GM23338 (cell line): Measurements from ENCODE around the gene ACO2. TPM values are rescaled to one million over a fixed set of nuclear protein-coding genes. Genes with fewer than 3 reads are reported as not detected.

Experiments used
- ATAC-seq: fragments of 200-7000 bp; cut with Tn5 transposase; 3 replicates; pipeline ENCODE4 v1.9.1; 2020
- DNase-seq: peaks from one replicate; pipeline ENCODE4 v3.0.0-alpha.2; 2015; ENCODE audit warnings: low spot score
- H2AFZ ChIP-seq: fragments of 200-600 bp; sonication (generic); 2 replicates; pipeline ENCODE4 v1.8.0; 2016; ENCODE audit warnings: antibody characterized with exemption, mild to moderate bottlenecking, moderate library complexity
- H3F3A ChIP-seq: fragments of 200-600 bp; sonication (generic); replicated peaks from 2 replicates; pipeline ENCODE4 v1.8.0; 2017; ENCODE audit warnings: antibody characterized with exemption, mixed run types, low read depth
- H3K27ac ChIP-seq: fragments of 200-600 bp; sonication (generic); 2 replicates; pipeline ENCODE4 v1.6.1; 2016; ENCODE audit warnings: low read depth
- H3K27me3 ChIP-seq: fragments of 200-600 bp; sonication (generic); 2 replicates; pipeline ENCODE4 v1.8.0; 2016; ENCODE audit warnings: mild to moderate bottlenecking, mixed run types, moderate library complexity; ENCODE audit not compliant: insufficient read depth
- H3K36me3 ChIP-seq: fragments of 200-600 bp; sonication (generic); 2 replicates; pipeline ENCODE4 v1.8.0; 2016; ENCODE audit warnings: mild to moderate bottlenecking; ENCODE audit not compliant: insufficient read depth
- H3K4me1 ChIP-seq: fragments of 200-600 bp; sonication (generic); 2 replicates; pipeline ENCODE4 v1.8.0; 2016; ENCODE audit warnings: mild to moderate bottlenecking, moderate library complexity; ENCODE audit not compliant: insufficient read depth
- H3K4me2 ChIP-seq: fragments of 200-600 bp; sonication (generic); 2 replicates; pipeline ENCODE4 v1.7.1; 2017; ENCODE audit warnings: mixed run types
- H3K4me3 ChIP-seq: fragments of 200-600 bp; sonication (generic); 2 replicates; pipeline ENCODE4 v1.6.1; 2016; ENCODE audit warnings: mixed run types
- H3K79me2 ChIP-seq: fragments of 200-600 bp; sonication (generic); replicated peaks from 2 replicates; pipeline ENCODE4 v1.8.0; 2017; ENCODE audit warnings: mild to moderate bottlenecking; ENCODE audit not compliant: insufficient read depth
- H3K9me2 ChIP-seq: fragments of 200-600 bp; sonication (generic); 2 replicates; pipeline ENCODE4 v1.8.0; 2017; ENCODE audit not compliant: insufficient read depth
- H4K20me1 ChIP-seq: fragments of 200-600 bp; sonication (generic); replicated peaks from 2 replicates; pipeline ENCODE4 v1.8.0; 2017; ENCODE audit warnings: mild to moderate bottlenecking; ENCODE audit not compliant: insufficient read depth
- H3K27ac Mint-ChIP-seq: 2 replicates; pipeline ENCODE4 v1.8.0; 2020; ENCODE audit warnings: inconsistent platforms, mild to moderate bottlenecking, moderate library complexity, mixed read lengths
- H3K27me3 Mint-ChIP-seq: 3 replicates; pipeline ENCODE4 v1.8.0; 2022; ENCODE audit warnings: low read depth, mild to moderate bottlenecking, moderate library complexity, mixed read lengths, inconsistent platforms; ENCODE audit not compliant: insufficient read depth, poor library complexity
- H3K36me3 Mint-ChIP-seq: 3 replicates; pipeline ENCODE4 v1.8.0; 2021; ENCODE audit warnings: low read depth, mild to moderate bottlenecking, inconsistent platforms, moderate library complexity, mixed read lengths
- H3K4me1 Mint-ChIP-seq: 3 replicates; pipeline ENCODE4 v1.8.0; 2020; ENCODE audit warnings: mild to moderate bottlenecking, inconsistent platforms, mixed read lengths
- H3K4me3 Mint-ChIP-seq: 3 replicates; pipeline ENCODE4 v1.8.0; 2021; ENCODE audit warnings: moderate library complexity, mild to moderate bottlenecking, inconsistent platforms, mixed read lengths
- H3K9me3 Mint-ChIP-seq: 3 replicates; pipeline ENCODE4 v1.8.0; 2020; ENCODE audit warnings: moderate library complexity, mild to moderate bottlenecking, inconsistent platforms, mixed read lengths
- CREB1 ChIP-seq: fragments of 250-450 bp; sonication (Bioruptor Pico); IDR thresholded peaks from 2 replicates; pipeline ENCODE4 v1.5.0; 2020; ENCODE audit warnings: low read depth, mild to moderate bottlenecking, moderate library complexity
- EZH2 ChIP-seq: fragments of 200-600 bp; sonication (generic); IDR thresholded peaks from one replicate; pipeline ENCODE4 v1.8.0; 2017; ENCODE audit warnings: antibody characterized with exemption, mild to moderate bottlenecking, low read depth; ENCODE audit not compliant: unreplicated experiment
- EZH2phosphoT487 ChIP-seq: fragments of 200-600 bp; sonication (generic); IDR thresholded peaks from one replicate; pipeline ENCODE4 v1.8.1; 2018; ENCODE audit warnings: antibody characterized with exemption; ENCODE audit not compliant: unreplicated experiment
- JUNB ChIP-seq: IDR thresholded peaks from one replicate; pipeline ENCODE4 v1.6.1; 2016; ENCODE audit warnings: antibody characterized with exemption; ENCODE audit not compliant: unreplicated experiment
- NANOG ChIP-seq: IDR thresholded peaks from 2 replicates; pipeline ENCODE4 v1.6.1; 2016; ENCODE audit warnings: antibody characterized with exemption, borderline replicate concordance
- POLR2AphosphoS5 ChIP-seq: IDR thresholded peaks from 2 replicates; pipeline ENCODE4 v1.6.1; 2016; ENCODE audit warnings: antibody characterized with exemption, low read depth
- STAT1 ChIP-seq: IDR thresholded peaks from one replicate; pipeline ENCODE4 v1.6.1; 2016; ENCODE audit warnings: antibody characterized with exemption; ENCODE audit not compliant: unreplicated experiment
- long read RNA-seq: library from polyadenylated mRNA; unstranded; transcript quantifications from one replicate; pipeline ENCODE4 v2.0.0, GENCODE V29; 2020; ENCODE audit not compliant: unreplicated experiment
- polyA plus RNA-seq: library from polyadenylated mRNA; unstranded; fragments of >200 nt; fragmentation: Nextera tagmentation; extraction: Ambion mirVana; gene quantifications from 2 replicates; pipeline ENCODE4 v1.2.1, GENCODE V29; 2016
- total RNA-seq: library from RNA; depleted of rRNA; stranded (reverse); fragments of >200 nt; shearing (Covaris generic); gene quantifications from 2 replicates; pipeline ENCODE4 v1.2.3, GENCODE V29; 2014; rRNA removed
- TF ChIP-seq, protein P1 (sequence below): IDR thresholded peaks from one replicate; pipeline ENCODE4 v1.6.1; 2018; ENCODE audit warnings: antibody characterized with exemption; ENCODE audit not compliant: unreplicated experiment
- TF ChIP-seq, protein P2 (sequence below), 2 experiments: fragments of 200-600 bp in 1 of 2; sonication (generic) in 1 of 2; conservative IDR thresholded peaks; 2 replicates each; pipeline versions ENCODE4 v1.5.1 to v1.6.1; 2016 to 2017; ENCODE audit warnings: antibody characterized with exemption in 2 of 2, low read depth in 2 of 2, mild to moderate bottlenecking in 2 of 2, moderate library complexity in 1 of 2
- TF ChIP-seq, protein P3 (sequence below): IDR thresholded peaks from 2 replicates; pipeline ENCODE4 v1.6.1; 2016; ENCODE audit warnings: antibody characterized with exemption
- TF ChIP-seq, protein P4 (sequence below): fragments of 250-450 bp; sonication (Bioruptor Pico); IDR thresholded peaks from 2 replicates; pipeline ENCODE4 v1.5.0; 2020; ENCODE audit warnings: mild to moderate bottlenecking, moderate library complexity

ACO2 gene
- total RNA-seq (77.8 and 79.7 TPM in 2 replicates), polyA plus RNA-seq (33.4 and 36.2 TPM in 2 replicates)
- long read RNA-seq, transcript ACO2-201 (18 exons, 2,741 nt), result major isoform, 29 of 53 reads
- long read RNA-seq, partial matches to known transcripts, result 14 of 53 reads
- long read RNA-seq, other reads (novel, unspliced or antisense), result 9 of 53 reads

DNA sequence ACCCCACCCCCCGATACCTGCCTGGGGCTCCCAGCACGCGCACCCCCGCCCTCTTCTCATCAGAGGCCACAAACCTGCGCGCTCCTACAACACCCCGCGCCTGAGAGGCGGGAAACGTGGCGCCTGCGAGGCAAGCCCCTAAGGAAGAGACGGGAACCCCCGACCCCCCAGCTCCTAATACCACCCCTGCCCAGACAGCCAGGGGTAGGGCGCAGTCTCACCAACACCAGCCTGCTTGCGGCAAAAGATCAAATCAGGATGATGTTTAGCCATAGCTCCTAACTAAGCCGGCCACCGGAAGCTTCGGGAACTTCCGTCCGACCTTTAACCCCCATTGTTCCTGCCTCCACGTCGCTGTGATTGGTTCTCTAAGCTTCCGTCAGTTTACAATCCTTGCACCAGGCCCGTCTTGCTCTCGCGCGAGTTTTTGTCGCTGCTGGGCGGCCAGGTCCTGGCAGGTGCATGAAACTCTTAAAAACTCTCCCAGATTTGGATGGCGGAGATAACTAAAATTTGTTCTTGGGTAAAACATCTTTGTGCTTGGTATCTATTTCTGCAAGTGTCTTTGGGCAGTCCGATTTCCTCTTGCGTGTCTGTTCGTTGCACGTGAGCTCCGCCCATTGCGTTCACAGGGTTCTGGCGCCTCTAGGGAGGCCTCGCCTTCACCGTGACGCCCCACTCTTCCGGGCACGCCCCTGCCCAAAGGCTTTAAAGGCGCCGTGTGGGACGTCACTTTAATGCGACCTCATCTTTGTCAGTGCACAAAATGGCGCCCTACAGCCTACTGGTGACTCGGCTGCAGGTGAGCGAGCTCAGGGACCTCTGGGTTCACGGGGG is at the start of gene ACO2, which contains the start of gene PHF5A:
ACO2 (plus strand) TSS at position 737 of the 837 bp plus-strand sequence; CDS start at position 767, 30 bp downstream.
PHF5A (minus strand) TSS at position 312 of the 837 bp plus-strand sequence; CDS start at position 273, 39 bp downstream.
- no peaks in the 10 kb centered on the region for H3K9me3 Mint-ChIP-seq
- H3K36me3 ChIP-seq, result peaks cover 40% of the 10 kb centered on the region
- peaks cover 50% of the 10 kb centered on the region for H3K36me3 Mint-ChIP-seq
- no peaks in the 10 kb centered on the region for H3K9me2 ChIP-seq
- H3K4me3 Mint-ChIP-seq, result peak within 1 kb of the TSS; percentile 95
- peak within 1 kb of the TSS; percentile 88 for H3K27ac ChIP-seq
- H3F3A ChIP-seq, result peaks cover 22% of the 10 kb centered on the region
- H3K27ac Mint-ChIP-seq, result peak within 1 kb of the TSS; percentile 100
- H3K4me2 ChIP-seq, result peak within 1 kb of the TSS; percentile 93
- peaks cover 4% of the 10 kb centered on the region for H4K20me1 ChIP-seq
- H3K4me1 Mint-ChIP-seq, result peaks cover 15% of the 10 kb centered on the region
- ATAC-seq (peak; percentile 92), DNase-seq (peak; percentile 99)
- H3K27me3 Mint-ChIP-seq, result peaks cover 8% of the 10 kb centered on the region
- H3K4me1 ChIP-seq, result peaks cover 14% of the 10 kb centered on the region
- no peaks in the 10 kb centered on the region for H3K27me3 ChIP-seq
- peak within 1 kb of the TSS; percentile 73; the same call in 1 of the 2 replicates for H2AFZ ChIP-seq
- peak within 1 kb of the TSS; percentile 72 for H3K4me3 ChIP-seq
- TF ChIP-seq, protein P1, sequence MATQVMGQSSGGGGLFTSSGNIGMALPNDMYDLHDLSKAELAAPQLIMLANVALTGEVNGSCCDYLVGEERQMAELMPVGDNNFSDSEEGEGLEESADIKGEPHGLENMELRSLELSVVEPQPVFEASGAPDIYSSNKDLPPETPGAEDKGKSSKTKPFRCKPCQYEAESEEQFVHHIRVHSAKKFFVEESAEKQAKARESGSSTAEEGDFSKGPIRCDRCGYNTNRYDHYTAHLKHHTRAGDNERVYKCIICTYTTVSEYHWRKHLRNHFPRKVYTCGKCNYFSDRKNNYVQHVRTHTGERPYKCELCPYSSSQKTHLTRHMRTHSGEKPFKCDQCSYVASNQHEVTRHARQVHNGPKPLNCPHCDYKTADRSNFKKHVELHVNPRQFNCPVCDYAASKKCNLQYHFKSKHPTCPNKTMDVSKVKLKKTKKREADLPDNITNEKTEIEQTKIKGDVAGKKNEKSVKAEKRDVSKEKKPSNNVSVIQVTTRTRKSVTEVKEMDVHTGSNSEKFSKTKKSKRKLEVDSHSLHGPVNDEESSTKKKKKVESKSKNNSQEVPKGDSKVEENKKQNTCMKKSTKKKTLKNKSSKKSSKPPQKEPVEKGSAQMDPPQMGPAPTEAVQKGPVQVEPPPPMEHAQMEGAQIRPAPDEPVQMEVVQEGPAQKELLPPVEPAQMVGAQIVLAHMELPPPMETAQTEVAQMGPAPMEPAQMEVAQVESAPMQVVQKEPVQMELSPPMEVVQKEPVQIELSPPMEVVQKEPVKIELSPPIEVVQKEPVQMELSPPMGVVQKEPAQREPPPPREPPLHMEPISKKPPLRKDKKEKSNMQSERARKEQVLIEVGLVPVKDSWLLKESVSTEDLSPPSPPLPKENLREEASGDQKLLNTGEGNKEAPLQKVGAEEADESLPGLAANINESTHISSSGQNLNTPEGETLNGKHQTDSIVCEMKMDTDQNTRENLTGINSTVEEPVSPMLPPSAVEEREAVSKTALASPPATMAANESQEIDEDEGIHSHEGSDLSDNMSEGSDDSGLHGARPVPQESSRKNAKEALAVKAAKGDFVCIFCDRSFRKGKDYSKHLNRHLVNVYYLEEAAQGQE, result no peak
- peak; percentile 98 for TF ChIP-seq CREB1 (CRISPR knock-in tag)
- TF ChIP-seq, protein P2, sequence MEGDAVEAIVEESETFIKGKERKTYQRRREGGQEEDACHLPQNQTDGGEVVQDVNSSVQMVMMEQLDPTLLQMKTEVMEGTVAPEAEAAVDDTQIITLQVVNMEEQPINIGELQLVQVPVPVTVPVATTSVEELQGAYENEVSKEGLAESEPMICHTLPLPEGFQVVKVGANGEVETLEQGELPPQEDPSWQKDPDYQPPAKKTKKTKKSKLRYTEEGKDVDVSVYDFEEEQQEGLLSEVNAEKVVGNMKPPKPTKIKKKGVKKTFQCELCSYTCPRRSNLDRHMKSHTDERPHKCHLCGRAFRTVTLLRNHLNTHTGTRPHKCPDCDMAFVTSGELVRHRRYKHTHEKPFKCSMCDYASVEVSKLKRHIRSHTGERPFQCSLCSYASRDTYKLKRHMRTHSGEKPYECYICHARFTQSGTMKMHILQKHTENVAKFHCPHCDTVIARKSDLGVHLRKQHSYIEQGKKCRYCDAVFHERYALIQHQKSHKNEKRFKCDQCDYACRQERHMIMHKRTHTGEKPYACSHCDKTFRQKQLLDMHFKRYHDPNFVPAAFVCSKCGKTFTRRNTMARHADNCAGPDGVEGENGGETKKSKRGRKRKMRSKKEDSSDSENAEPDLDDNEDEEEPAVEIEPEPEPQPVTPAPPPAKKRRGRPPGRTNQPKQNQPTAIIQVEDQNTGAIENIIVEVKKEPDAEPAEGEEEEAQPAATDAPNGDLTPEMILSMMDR (conservative IDR thresholded peaks at IDR 0.05; ENCODE audit: low read depth in 2 of 2), result no peak
- TF ChIP-seq JUNB, result no peak
- TF ChIP-seq POLR2AphosphoS5, result peak; percentile 73
- TF ChIP-seq STAT1, result no peak
- TF ChIP-seq, protein P3, sequence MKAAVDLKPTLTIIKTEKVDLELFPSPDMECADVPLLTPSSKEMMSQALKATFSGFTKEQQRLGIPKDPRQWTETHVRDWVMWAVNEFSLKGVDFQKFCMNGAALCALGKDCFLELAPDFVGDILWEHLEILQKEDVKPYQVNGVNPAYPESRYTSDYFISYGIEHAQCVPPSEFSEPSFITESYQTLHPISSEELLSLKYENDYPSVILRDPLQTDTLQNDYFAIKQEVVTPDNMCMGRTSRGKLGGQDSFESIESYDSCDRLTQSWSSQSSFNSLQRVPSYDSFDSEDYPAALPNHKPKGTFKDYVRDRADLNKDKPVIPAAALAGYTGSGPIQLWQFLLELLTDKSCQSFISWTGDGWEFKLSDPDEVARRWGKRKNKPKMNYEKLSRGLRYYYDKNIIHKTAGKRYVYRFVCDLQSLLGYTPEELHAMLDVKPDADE, result peak; percentile 77
- no peak for TF ChIP-seq EZH2
- TF ChIP-seq NANOG, result no peak
- no peak for TF ChIP-seq EZH2phosphoT487
- TF ChIP-seq, protein P4, sequence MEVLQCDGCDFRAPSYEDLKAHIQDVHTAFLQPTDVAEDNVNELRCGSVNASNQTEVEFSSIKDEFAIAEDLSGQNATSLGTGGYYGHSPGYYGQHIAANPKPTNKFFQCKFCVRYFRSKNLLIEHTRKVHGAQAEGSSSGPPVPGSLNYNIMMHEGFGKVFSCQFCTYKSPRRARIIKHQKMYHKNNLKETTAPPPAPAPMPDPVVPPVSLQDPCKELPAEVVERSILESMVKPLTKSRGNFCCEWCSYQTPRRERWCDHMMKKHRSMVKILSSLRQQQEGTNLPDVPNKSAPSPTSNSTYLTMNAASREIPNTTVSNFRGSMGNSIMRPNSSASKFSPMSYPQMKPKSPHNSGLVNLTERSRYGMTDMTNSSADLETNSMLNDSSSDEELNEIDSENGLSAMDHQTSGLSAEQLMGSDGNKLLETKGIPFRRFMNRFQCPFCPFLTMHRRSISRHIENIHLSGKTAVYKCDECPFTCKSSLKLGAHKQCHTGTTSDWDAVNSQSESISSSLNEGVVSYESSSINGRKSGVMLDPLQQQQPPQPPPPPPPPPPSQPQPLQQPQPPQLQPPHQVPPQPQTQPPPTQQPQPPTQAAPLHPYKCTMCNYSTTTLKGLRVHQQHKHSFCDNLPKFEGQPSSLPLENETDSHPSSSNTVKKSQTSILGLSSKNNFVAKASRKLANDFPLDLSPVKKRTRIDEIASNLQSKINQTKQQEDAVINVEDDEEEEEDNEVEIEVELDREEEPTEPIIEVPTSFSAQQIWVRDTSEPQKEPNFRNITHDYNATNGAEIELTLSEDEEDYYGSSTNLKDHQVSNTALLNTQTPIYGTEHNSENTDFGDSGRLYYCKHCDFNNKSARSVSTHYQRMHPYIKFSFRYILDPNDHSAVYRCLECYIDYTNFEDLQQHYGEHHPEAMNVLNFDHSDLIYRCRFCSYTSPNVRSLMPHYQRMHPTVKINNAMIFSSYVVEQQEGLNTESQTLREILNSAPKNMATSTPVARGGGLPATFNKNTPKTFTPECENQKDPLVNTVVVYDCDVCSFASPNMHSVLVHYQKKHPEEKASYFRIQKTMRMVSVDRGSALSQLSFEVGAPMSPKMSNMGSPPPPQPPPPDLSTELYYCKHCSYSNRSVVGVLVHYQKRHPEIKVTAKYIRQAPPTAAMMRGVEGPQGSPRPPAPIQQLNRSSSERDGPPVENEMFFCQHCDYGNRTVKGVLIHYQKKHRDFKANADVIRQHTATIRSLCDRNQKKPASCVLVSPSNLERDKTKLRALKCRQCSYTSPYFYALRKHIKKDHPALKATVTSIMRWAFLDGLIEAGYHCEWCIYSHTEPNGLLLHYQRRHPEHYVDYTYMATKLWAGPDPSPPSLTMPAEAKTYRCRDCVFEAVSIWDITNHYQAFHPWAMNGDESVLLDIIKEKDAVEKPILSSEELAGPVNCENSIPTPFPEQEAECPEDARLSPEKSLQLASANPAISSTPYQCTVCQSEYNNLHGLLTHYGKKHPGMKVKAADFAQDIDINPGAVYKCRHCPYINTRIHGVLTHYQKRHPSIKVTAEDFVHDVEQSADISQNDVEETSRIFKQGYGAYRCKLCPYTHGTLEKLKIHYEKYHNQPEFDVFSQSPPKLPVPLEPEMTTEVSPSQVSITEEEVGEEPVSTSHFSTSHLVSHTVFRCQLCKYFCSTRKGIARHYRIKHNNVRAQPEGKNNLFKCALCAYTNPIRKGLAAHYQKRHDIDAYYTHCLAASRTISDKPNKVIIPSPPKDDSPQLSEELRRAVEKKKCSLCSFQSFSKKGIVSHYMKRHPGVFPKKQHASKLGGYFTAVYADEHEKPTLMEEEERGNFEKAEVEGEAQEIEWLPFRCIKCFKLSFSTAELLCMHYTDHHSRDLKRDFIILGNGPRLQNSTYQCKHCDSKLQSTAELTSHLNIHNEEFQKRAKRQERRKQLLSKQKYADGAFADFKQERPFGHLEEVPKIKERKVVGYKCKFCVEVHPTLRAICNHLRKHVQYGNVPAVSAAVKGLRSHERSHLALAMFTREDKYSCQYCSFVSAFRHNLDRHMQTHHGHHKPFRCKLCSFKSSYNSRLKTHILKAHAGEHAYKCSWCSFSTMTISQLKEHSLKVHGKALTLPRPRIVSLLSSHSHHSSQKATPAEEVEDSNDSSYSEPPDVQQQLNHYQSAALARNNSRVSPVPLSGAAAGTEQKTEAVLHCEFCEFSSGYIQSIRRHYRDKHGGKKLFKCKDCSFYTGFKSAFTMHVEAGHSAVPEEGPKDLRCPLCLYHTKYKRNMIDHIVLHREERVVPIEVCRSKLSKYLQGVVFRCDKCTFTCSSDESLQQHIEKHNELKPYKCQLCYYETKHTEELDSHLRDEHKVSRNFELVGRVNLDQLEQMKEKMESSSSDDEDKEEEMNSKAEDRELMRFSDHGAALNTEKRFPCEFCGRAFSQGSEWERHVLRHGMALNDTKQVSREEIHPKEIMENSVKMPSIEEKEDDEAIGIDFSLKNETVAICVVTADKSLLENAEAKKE (CRISPR knock-in tag), result no peak
- peaks cover 83% of the 10 kb centered on the region for H3K79me2 ChIP-seq
